Neural cell (in vitro differentiated cells): ENCODE measurements around the gene SARS2. TPM values are rescaled to one million over a fixed set of nuclear protein-coding genes. Genes with fewer than 3 reads are reported as not detected.

Experiments used
- H2AFZ ChIP-seq: fragments of 200-600, 300-800 bp; sonication (generic), shearing (Covaris generic); 2 replicates; pipeline ENCODE4 v1.6.0; 2014; ENCODE audit warnings: low read depth, mild to moderate bottlenecking, antibody characterized with exemption, low read length, moderate library complexity
- H3F3A ChIP-seq: fragments of 200-600 bp; shearing (Covaris generic); 2 replicates; pipeline ENCODE4 v1.6.1; 2016; ENCODE audit warnings: mild to moderate bottlenecking, moderate library complexity, mixed read lengths, antibody characterized with exemption, low read length; ENCODE audit not compliant: insufficient read depth, poor library complexity, severe bottlenecking
- H3K27ac ChIP-seq: fragments of 200-600, 300-800 bp; sonication (generic), shearing (Covaris generic); 2 replicates; pipeline ENCODE4 v1.5.1; 2014; ENCODE audit warnings: mild to moderate bottlenecking, low read length, moderate library complexity
- H3K27me3 ChIP-seq: fragments of 300-800, 200-600 bp; sonication (generic), shearing (Covaris generic); 2 replicates; pipeline ENCODE4 v1.6.0; 2014; ENCODE audit warnings: mild to moderate bottlenecking, low read depth, low read length, moderate library complexity; ENCODE audit not compliant: insufficient read depth
- H3K36me3 ChIP-seq: fragments of 300-800, 200-600 bp; sonication (generic), shearing (Covaris generic); 2 replicates; pipeline ENCODE4 v1.5.1; 2014; ENCODE audit warnings: mild to moderate bottlenecking, antibody characterized with exemption, low read length, moderate library complexity; ENCODE audit not compliant: insufficient read depth
- H3K4me2 ChIP-seq: fragments of 300-800, 200-600 bp; sonication (generic), shearing (Covaris generic); 2 replicates; pipeline ENCODE4 v1.6.0; 2014; ENCODE audit warnings: mild to moderate bottlenecking, low read length
- H3K4me3 ChIP-seq: fragments of 300-800, 200-600 bp; sonication (generic), shearing (Covaris generic); 2 replicates; pipeline ENCODE4 v1.5.1; 2014; ENCODE audit warnings: mild to moderate bottlenecking, low read length, moderate library complexity
- H3K79me2 ChIP-seq: fragments of 200-600 bp; shearing (Covaris generic); replicated peaks from 2 replicates; pipeline ENCODE4 v1.6.0; 2014; ENCODE audit warnings: mild to moderate bottlenecking, low read length, moderate library complexity; ENCODE audit not compliant: insufficient read depth
- H3K9ac ChIP-seq: fragments of 300-800, 200-600 bp; sonication (generic), shearing (Covaris generic); 2 replicates; pipeline ENCODE4 v1.6.1; 2016; ENCODE audit warnings: mild to moderate bottlenecking, low read length, mixed read lengths
- H3K9me2 ChIP-seq: fragments of 200-600 bp; shearing (Covaris generic); 2 replicates; pipeline ENCODE4 v1.6.1; 2016; ENCODE audit warnings: mild to moderate bottlenecking, low read length, mixed read lengths; ENCODE audit not compliant: insufficient read depth
- H3K9me3 ChIP-seq: fragments of 200-600, 300-800 bp; sonication (generic), shearing (Covaris generic); 2 replicates; pipeline ENCODE4 v1.6.1; 2016; ENCODE audit warnings: mild to moderate bottlenecking, mixed run types, low read length, moderate library complexity, mixed read lengths
- H4K20me1 ChIP-seq: fragments of 200-600 bp; shearing (Covaris generic); 2 replicates; pipeline ENCODE4 v1.6.1; 2016; ENCODE audit warnings: mild to moderate bottlenecking, mixed run types; ENCODE audit not compliant: insufficient read depth
- EP300 ChIP-seq: fragments of 450-650 bp; conservative IDR thresholded peaks from 2 replicates; pipeline ENCODE4 v1.6.1; 2014; ENCODE audit warnings: antibody characterized with exemption, mild to moderate bottlenecking, moderate library complexity; ENCODE audit not compliant: poor library complexity, severe bottlenecking
- EZH2 ChIP-seq: fragments of 200-600, 300-800 bp; shearing (Covaris generic), sonication (generic); IDR thresholded peaks from 2 replicates; pipeline ENCODE4 v1.6.1; 2014; ENCODE audit warnings: antibody characterized with exemption, low read length, borderline replicate concordance, mild to moderate bottlenecking; ENCODE audit not compliant: insufficient read depth, poor library complexity, severe bottlenecking
- MXI1 ChIP-seq: fragments of 450-650 bp; conservative IDR thresholded peaks from 2 replicates; pipeline ENCODE4 v1.6.1; 2014; ENCODE audit warnings: antibody characterized with exemption, mild to moderate bottlenecking; ENCODE audit not compliant: poor library complexity, severe bottlenecking
- POLR2AphosphoS5 ChIP-seq: IDR thresholded peaks from 2 replicates; pipeline ENCODE4 v1.6.1; 2012
- RAD21 ChIP-seq: fragments of 450-650 bp; conservative IDR thresholded peaks from 2 replicates; pipeline ENCODE4 v1.6.1; 2014; ENCODE audit warnings: antibody characterized with exemption, mild to moderate bottlenecking, moderate library complexity
- SMC3 ChIP-seq: fragments of 450-650 bp; conservative IDR thresholded peaks from 2 replicates; pipeline ENCODE4 v1.6.1; 2014; ENCODE audit warnings: antibody characterized with exemption, mild to moderate bottlenecking, moderate library complexity; ENCODE audit not compliant: poor library complexity
- TAF1 ChIP-seq: IDR thresholded peaks from 2 replicates; pipeline ENCODE4 v1.6.1; 2012; ENCODE audit warnings: low read depth
- polyA plus RNA-seq: library from polyadenylated mRNA; depleted of rRNA; stranded (reverse); fragments of >200 nt; gene quantifications from 2 replicates; pipeline ENCODE4 v1.2.3, GENCODE V29; 2014
- TF ChIP-seq, protein P1 (sequence below): IDR thresholded peaks from 2 replicates; pipeline ENCODE4 v1.6.1; 2012; ENCODE audit warnings: borderline replicate concordance
- TF ChIP-seq, protein P2 (sequence below): fragments of 450-650 bp; IDR thresholded peaks from 2 replicates; pipeline ENCODE4 v1.5.1; 2014; ENCODE audit warnings: antibody characterized with exemption, mild to moderate bottlenecking, moderate library complexity; ENCODE audit not compliant: poor library complexity, severe bottlenecking

Gene SARS2
- polyA plus RNA-seq, 1 donor from 2014 or later, result 14.6 TPM

DNA sequence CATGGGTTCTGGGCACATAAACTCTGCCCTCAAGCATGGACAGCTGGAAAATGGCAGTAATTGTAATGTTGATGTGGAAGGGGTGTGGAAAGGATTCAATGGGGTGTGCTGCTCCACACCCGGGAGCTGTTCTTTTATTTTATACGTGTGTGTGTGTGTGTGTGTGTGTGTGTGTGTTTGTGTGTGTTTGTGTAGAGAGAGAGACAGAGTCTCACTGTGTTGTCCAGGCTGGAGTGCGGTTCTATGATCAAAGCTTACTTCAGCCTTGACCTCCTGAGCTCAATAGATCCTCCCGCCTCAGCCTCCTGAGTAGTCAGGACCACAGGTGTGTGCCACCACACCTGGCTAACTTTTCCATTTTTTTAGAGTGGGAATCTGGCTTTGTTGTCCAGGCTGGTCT is 3.0 kb upstream of the SARS2 start:
- Histone ChIP-seq H3K79me2 (peaks cover 12% of the 10 kb centered on the region), H3K4me3 (no peak overlapping the region), H3K9me3 (no peaks in the 10 kb centered on the region)

DNA sequence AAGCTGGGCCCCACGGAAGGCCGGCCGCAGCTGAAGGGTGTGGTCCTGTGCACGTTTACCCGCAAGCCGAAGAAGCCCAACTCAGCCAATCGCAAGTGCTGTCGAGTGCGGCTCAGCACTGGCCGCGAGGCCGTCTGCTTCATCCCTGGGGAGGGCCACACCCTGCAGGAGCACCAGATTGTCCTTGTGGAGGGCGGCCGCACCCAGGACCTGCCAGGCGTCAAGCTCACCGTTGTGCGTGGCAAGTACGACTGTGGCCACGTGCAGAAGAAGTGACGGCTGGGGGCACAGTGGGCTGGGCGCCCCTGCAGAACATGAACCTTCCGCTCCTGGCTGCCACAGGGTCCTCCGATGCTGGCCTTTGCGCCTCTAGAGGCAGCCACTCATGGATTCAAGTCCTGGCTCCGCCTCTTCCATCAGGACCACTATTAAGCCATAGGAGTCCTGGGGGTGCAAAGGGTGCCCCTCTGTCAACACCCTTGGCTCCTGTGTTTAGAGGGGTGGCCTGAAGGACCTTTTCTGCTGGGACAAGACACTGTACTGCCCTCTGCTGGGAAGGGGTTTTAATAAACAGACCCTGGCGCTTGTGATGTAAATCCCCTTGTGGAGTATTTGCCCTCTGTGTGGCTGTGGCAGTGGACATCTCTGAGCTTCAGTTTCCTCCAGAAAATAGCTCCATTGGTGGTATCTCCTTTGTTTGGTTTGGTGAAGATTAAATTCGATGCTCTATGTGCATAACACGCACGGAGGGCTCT is 2.0 kb upstream of the SARS2 start:
- TF ChIP-seq TAF1 (no peak), SMC3 (no peak), EP300 (no peak), EZH2 (no peak), POLR2AphosphoS5 (no peak), RAD21 (no peak)
- TF ChIP-seq, protein P1, sequence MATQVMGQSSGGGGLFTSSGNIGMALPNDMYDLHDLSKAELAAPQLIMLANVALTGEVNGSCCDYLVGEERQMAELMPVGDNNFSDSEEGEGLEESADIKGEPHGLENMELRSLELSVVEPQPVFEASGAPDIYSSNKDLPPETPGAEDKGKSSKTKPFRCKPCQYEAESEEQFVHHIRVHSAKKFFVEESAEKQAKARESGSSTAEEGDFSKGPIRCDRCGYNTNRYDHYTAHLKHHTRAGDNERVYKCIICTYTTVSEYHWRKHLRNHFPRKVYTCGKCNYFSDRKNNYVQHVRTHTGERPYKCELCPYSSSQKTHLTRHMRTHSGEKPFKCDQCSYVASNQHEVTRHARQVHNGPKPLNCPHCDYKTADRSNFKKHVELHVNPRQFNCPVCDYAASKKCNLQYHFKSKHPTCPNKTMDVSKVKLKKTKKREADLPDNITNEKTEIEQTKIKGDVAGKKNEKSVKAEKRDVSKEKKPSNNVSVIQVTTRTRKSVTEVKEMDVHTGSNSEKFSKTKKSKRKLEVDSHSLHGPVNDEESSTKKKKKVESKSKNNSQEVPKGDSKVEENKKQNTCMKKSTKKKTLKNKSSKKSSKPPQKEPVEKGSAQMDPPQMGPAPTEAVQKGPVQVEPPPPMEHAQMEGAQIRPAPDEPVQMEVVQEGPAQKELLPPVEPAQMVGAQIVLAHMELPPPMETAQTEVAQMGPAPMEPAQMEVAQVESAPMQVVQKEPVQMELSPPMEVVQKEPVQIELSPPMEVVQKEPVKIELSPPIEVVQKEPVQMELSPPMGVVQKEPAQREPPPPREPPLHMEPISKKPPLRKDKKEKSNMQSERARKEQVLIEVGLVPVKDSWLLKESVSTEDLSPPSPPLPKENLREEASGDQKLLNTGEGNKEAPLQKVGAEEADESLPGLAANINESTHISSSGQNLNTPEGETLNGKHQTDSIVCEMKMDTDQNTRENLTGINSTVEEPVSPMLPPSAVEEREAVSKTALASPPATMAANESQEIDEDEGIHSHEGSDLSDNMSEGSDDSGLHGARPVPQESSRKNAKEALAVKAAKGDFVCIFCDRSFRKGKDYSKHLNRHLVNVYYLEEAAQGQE, result no peak
- H3K9ac ChIP-seq, result no peak overlapping the region
- no peaks in the 10 kb centered on the region for H3F3A ChIP-seq
- no peaks in the 10 kb centered on the region for H4K20me1 ChIP-seq
- H3K36me3 ChIP-seq, result no peaks in the 10 kb centered on the region
- H3K9me3 ChIP-seq, result no peaks in the 10 kb centered on the region
- H3K4me2 ChIP-seq, result no peak overlapping the region
- no peaks in the 10 kb centered on the region for H3K9me2 ChIP-seq
- H3K27ac ChIP-seq, result no peak overlapping the region
- H3K4me3 ChIP-seq, result no peak overlapping the region
- H3K27me3 ChIP-seq, result no peaks in the 10 kb centered on the region
- no peak overlapping the region for H2AFZ ChIP-seq
- peaks cover 12% of the 10 kb centered on the region for H3K79me2 ChIP-seq

More for the DNA sequence above, 3.0 kb upstream of the SARS2 start:
- Histone ChIP-seq H3K4me2 (no peak overlapping the region), H3K27me3 (no peaks in the 10 kb centered on the region), H3K27ac (no peak overlapping the region), H3K9ac (no peak overlapping the region), H3F3A (no peaks in the 10 kb centered on the region), H3K36me3 (no peaks in the 10 kb centered on the region), H4K20me1 (no peaks in the 10 kb centered on the region), H2AFZ (no peak overlapping the region), H3K9me2 (no peaks in the 10 kb centered on the region)
- TF ChIP-seq TAF1, result no peak
- TF ChIP-seq EP300, result no peak
- TF ChIP-seq, protein P1, result no peak
- TF ChIP-seq EZH2, result no peak
- TF ChIP-seq MXI1, result no peak
- TF ChIP-seq, protein P2, sequence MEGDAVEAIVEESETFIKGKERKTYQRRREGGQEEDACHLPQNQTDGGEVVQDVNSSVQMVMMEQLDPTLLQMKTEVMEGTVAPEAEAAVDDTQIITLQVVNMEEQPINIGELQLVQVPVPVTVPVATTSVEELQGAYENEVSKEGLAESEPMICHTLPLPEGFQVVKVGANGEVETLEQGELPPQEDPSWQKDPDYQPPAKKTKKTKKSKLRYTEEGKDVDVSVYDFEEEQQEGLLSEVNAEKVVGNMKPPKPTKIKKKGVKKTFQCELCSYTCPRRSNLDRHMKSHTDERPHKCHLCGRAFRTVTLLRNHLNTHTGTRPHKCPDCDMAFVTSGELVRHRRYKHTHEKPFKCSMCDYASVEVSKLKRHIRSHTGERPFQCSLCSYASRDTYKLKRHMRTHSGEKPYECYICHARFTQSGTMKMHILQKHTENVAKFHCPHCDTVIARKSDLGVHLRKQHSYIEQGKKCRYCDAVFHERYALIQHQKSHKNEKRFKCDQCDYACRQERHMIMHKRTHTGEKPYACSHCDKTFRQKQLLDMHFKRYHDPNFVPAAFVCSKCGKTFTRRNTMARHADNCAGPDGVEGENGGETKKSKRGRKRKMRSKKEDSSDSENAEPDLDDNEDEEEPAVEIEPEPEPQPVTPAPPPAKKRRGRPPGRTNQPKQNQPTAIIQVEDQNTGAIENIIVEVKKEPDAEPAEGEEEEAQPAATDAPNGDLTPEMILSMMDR, result no peak
- no peak for TF ChIP-seq POLR2AphosphoS5
- no peak for TF ChIP-seq SMC3
- TF ChIP-seq RAD21, result no peak
